Mammary epithelial cell (primary cell): ENCODE data around the gene SLC8B1.

ENCODE experiments used
- EZH2 ChIP-seq: IDR thresholded peaks from 2 replicates; pipeline ENCODE4 v1.6.1; 2012; ENCODE audit warnings: low read length, inconsistent platforms, borderline replicate concordance
- TF ChIP-seq, protein P1 (sequence below), 2 donors: IDR thresholded peaks in 1 of 2; conservative IDR thresholded peaks in 1 of 2; 2 replicates each; pipeline ENCODE4 v1.5.1; 2011 to 2012; ENCODE audit warnings: inconsistent platforms in 2 of 2, low read length in 2 of 2, mild to moderate bottlenecking in 2 of 2, control low read depth in 1 of 2, low read depth in 1 of 2; ENCODE audit not compliant: insufficient read depth in 1 of 2; ENCODE audit errors: extremely low read depth in 1 of 2

DNA sequence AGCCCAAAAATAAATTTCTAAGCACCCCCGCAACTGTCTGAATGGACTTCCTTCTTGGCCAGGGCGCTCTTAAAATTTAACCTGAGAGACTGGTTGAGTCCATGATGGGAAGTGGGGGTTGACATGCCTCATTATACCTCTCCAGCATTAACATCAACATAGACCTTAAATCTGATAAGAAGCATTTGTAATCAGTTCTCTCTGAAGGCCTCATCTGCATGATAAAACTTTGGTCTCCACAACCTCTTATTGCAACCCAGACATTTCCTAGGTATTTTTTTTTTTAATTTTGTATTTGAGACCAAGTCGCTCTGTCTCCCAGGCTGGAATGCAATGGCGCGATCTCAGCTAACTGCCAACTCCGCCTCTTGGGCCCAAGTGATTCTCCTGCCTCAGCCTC, 10.4 kb upstream of the SLC8B1 start:
- no peak for TF ChIP-seq EZH2
- TF ChIP-seq, protein P1, sequence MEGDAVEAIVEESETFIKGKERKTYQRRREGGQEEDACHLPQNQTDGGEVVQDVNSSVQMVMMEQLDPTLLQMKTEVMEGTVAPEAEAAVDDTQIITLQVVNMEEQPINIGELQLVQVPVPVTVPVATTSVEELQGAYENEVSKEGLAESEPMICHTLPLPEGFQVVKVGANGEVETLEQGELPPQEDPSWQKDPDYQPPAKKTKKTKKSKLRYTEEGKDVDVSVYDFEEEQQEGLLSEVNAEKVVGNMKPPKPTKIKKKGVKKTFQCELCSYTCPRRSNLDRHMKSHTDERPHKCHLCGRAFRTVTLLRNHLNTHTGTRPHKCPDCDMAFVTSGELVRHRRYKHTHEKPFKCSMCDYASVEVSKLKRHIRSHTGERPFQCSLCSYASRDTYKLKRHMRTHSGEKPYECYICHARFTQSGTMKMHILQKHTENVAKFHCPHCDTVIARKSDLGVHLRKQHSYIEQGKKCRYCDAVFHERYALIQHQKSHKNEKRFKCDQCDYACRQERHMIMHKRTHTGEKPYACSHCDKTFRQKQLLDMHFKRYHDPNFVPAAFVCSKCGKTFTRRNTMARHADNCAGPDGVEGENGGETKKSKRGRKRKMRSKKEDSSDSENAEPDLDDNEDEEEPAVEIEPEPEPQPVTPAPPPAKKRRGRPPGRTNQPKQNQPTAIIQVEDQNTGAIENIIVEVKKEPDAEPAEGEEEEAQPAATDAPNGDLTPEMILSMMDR (conservative IDR thresholded peaks at IDR 0.05 in 1 of 2, IDR thresholded peaks at IDR 0.05 in 1 of 2; ENCODE audit: extremely low read depth in 1 of 2, insufficient read depth in 1 of 2, low read depth in 1 of 2, low read length in 2 of 2): no peak
